CD14-positive monocyte (primary cell): ENCODE data around the gene PLIN1. TPM values are rescaled to one million over a fixed set of nuclear protein-coding genes. Genes with fewer than 3 reads are reported as not detected.

ENCODE experiments used
- DNase-seq, 3 donors: peaks; one replicate each; pipeline ENCODE4 v3.0.0-alpha.2; 2011 to 2022
- H2AFZ ChIP-seq: 2 replicates; pipeline ENCODE4 v1.6.0; 2012; ENCODE audit warnings: mild to moderate bottlenecking, low read depth, low read length, inconsistent platforms; ENCODE audit not compliant: insufficient read depth, poor library complexity, severe bottlenecking
- H3K27ac ChIP-seq, 2 donors: 1 replicate in 1 of 2; 2 replicates in 1 of 2; pipeline ENCODE4 v1.5.1; 2012 to 2013; ENCODE audit warnings: low read length in 2 of 2, control low read depth in 1 of 2, inconsistent platforms in 1 of 2, low read depth in 1 of 2, mild to moderate bottlenecking in 1 of 2
- H3K27me3 ChIP-seq, 2 donors: one replicate each; pipeline versions ENCODE4 v1.6.0 to v1.6.1; 2011 to 2013; ENCODE audit warnings: low read length in 2 of 2; ENCODE audit not compliant: control insufficient read depth in 2 of 2, insufficient read depth in 2 of 2
- H3K36me3 ChIP-seq, 2 donors: replicated peaks in 1 of 2; 1 replicate in 1 of 2; 2 replicates in 1 of 2; pipeline versions ENCODE4 v1.5.1 to v1.6.1; 2012 to 2013; ENCODE audit warnings: low read length in 2 of 2, control low read depth in 1 of 2, inconsistent platforms in 1 of 2, mild to moderate bottlenecking in 1 of 2; ENCODE audit not compliant: insufficient read depth in 2 of 2, control insufficient read depth in 1 of 2
- H3K4me1 ChIP-seq, 2 donors: 1 replicate in 1 of 2; 2 replicates in 1 of 2; pipeline versions ENCODE4 v1.5.1 to v1.6.1; 2012 to 2013; ENCODE audit warnings: low read length in 2 of 2, control low read depth in 1 of 2, inconsistent platforms in 1 of 2, mild to moderate bottlenecking in 1 of 2, moderate library complexity in 1 of 2; ENCODE audit not compliant: insufficient read depth in 2 of 2, control insufficient read depth in 1 of 2
- H3K4me2 ChIP-seq: replicated peaks from 2 replicates; pipeline ENCODE3; 2012; ENCODE audit warnings: low read length, moderate library complexity, mild to moderate bottlenecking; ENCODE audit not compliant: poor library complexity, severe bottlenecking; ENCODE audit errors: extremely low read depth
- H3K4me3 ChIP-seq, 3 experiments: fragments of 200-600 bp in 1 of 3; sonication (generic) in 1 of 3; replicated peaks in 1 of 3; 1 replicate in 2 of 3; 2 replicates in 1 of 3; pipeline ENCODE4 v1.5.1; 2011 to 2013; ENCODE audit warnings: low read length in 3 of 3, mild to moderate bottlenecking in 3 of 3, control low read depth in 2 of 3, low read depth in 2 of 3, inconsistent platforms in 1 of 3, moderate library complexity in 1 of 3
- H3K79me2 ChIP-seq: 2 replicates; pipeline ENCODE4 v1.6.0; 2012; ENCODE audit warnings: mild to moderate bottlenecking, control low read depth, inconsistent platforms, low read length, moderate library complexity; ENCODE audit not compliant: insufficient read depth
- H3K9ac ChIP-seq: 2 replicates; pipeline ENCODE4 v1.6.0; 2017; ENCODE audit warnings: low read length, mild to moderate bottlenecking; ENCODE audit not compliant: insufficient read depth, poor library complexity, severe bottlenecking
- H3K9me3 ChIP-seq, 2 donors: replicated peaks in 1 of 2; 1 replicate in 1 of 2; 2 replicates in 1 of 2; pipeline versions ENCODE4 v1.5.1 to v1.6.1; 2012 to 2013; ENCODE audit warnings: low read length in 2 of 2, control low read depth in 1 of 2; ENCODE audit not compliant: control insufficient read depth in 1 of 2, insufficient read depth in 1 of 2
- H4K20me1 ChIP-seq: 2 replicates; pipeline ENCODE4 v1.6.0; 2012; ENCODE audit warnings: mild to moderate bottlenecking, low read length, control low read depth, moderate library complexity; ENCODE audit not compliant: insufficient read depth
- H3K27ac Mint-ChIP-seq, 7 donors: one replicate each; pipeline ENCODE4 v1.8.0; 2020; ENCODE audit warnings: mild to moderate bottlenecking in 7 of 7, mixed read lengths in 7 of 7, moderate library complexity in 6 of 7, inconsistent platforms in 2 of 7
- H3K27me3 Mint-ChIP-seq, 3 donors: one replicate each; pipeline ENCODE4 v1.8.0; 2021 to 2022; ENCODE audit warnings: low read depth in 3 of 3, mild to moderate bottlenecking in 3 of 3, mixed read lengths in 3 of 3, moderate library complexity in 3 of 3, inconsistent platforms in 1 of 3
- H3K36me3 Mint-ChIP-seq, 2 donors: one replicate each; pipeline ENCODE4 v1.8.0; 2020; ENCODE audit warnings: mixed read lengths in 2 of 2, inconsistent platforms in 1 of 2, mild to moderate bottlenecking in 1 of 2
- H3K4me1 Mint-ChIP-seq: one replicate; pipeline ENCODE4 v1.8.0; 2020; ENCODE audit warnings: mild to moderate bottlenecking, mixed read lengths
- H3K4me3 Mint-ChIP-seq, 2 donors: one replicate each; pipeline ENCODE4 v1.8.0; 2020; ENCODE audit warnings: mild to moderate bottlenecking in 2 of 2, mixed read lengths in 2 of 2, moderate library complexity in 1 of 2
- H3K9me3 Mint-ChIP-seq, 7 donors: one replicate each; pipeline ENCODE4 v1.8.0; 2020 to 2022; ENCODE audit warnings: mixed read lengths in 7 of 7, mild to moderate bottlenecking in 6 of 7, moderate library complexity in 6 of 7, inconsistent platforms in 2 of 7
- CTCF ChIP-seq: fragments of 200-600 bp; IDR thresholded peaks from one replicate; pipeline ENCODE4 v1.8.0; 2022; ENCODE audit warnings: antibody characterized with exemption, mild to moderate bottlenecking
- WGBS: methylation state at CpG from one replicate; pipeline ENCODE4 v1.1.5; 2013; ENCODE audit warnings: missing lambda C conversion rate; ENCODE audit not compliant: insufficient coverage; 5-methylcytosine and 5-hydroxymethylcytosine counted together
- intact Hi-C, 2 donors: fragments of 100-400 bp; cut with micrococcal nuclease; formaldehyde crosslinking; loops; one replicate each; pipeline versions ENCODE4 v1.15.0 to v1.15.1; 2023
- polyA plus RNA-seq, 3 donors: library from polyadenylated mRNA; depleted of rRNA in 1 of 3; unstranded in 2 of 3; stranded (reverse) in 1 of 3; fragments of 300-500 nt in 2 of 3; fragments of >200 nt in 1 of 3; fragmentation: Illumina TruSeq in 2 of 3; gene quantifications; 1 replicate in 2 of 3; 2 replicates in 1 of 3; pipeline ENCODE4 v1.2.3, GENCODE V29; 2012 to 2021

Gene PLIN1
- polyA plus RNA-seq, 3 donors = 0.12 TPM; not detected in 2

- Histone ChIP-seq H4K20me1 (no peaks in the 10 kb centered on the region), H3K36me3 (peaks cover 57 to 62% of the 10 kb centered on the region in 2 donors), H3K4me1 (no peaks in the 10 kb centered on the region), H3K4me2 (no peak overlapping the region), H3K79me2 (no peaks in the 10 kb centered on the region), H3K27me3 (no peaks in the 10 kb centered on the region), H3K27ac (no peak overlapping the region), H3K9me3 (peaks cover 9 to 56% of the 10 kb centered on the region in 2 donors), H2AFZ (no peak overlapping the region), H3K4me3 (no peak overlapping the region), H3K9ac (no peak overlapping the region)
- Mint-ChIP-seq H3K4me3 (no peak overlapping the region), H3K4me1 (no peaks in the 10 kb centered on the region), H3K9me3 (peaks cover 38 to 50% (median 44%) of the 10 kb centered on the region in 7 donors), H3K27me3 (peaks cover 1% of the 10 kb centered on the region in 3 donors), H3K27ac (no peak overlapping the region), H3K36me3 (peaks cover 54 to 67% of the 10 kb centered on the region in 2 donors)
- no peak for TF ChIP-seq CTCF
- WGBS = 95% methylated on average over 14 of the region's 14 CpGs
- intact Hi-C loops = no loop called here
- no peak for DNase-seq
These were observed 48.9 kb downstream of the PLIN1 start for GRCh38 chr15:89630260-89630659.

- Histone ChIP-seq H3K79me2 (no peaks in the 10 kb centered on the region), H3K4me2 (no peak overlapping the region), H4K20me1 (no peaks in the 10 kb centered on the region), H3K36me3 (peaks cover 61 to 67% of the 10 kb centered on the region in 2 donors), H3K4me1 (no peaks in the 10 kb centered on the region), H3K4me3 (no peak overlapping the region), H3K27me3 (no peaks in the 10 kb centered on the region), H2AFZ (no peak overlapping the region), H3K27ac (no peak overlapping the region), H3K9ac (no peak overlapping the region), H3K9me3 (peaks cover 9 to 56% of the 10 kb centered on the region in 2 donors)
- intact Hi-C loops = no loop called here
- WGBS = 90% methylated on average over 4 of the region's 5 CpGs
- Mint-ChIP-seq H3K36me3 (peaks cover 59 to 71% of the 10 kb centered on the region in 2 donors), H3K27me3 (peaks cover 1% of the 10 kb centered on the region in 3 donors), H3K4me3 (no peak overlapping the region), H3K9me3 (peaks cover 36 to 46% (median 40%) of the 10 kb centered on the region in 7 donors), H3K27ac (peak overlapping the region in 1 of 7 donors; percentile 38), H3K4me1 (no peaks in the 10 kb centered on the region)
- no peak for TF ChIP-seq CTCF
- DNase-seq = no peak
These were observed 49.3 kb downstream of the PLIN1 start for GRCh38 chr15:89629829-89630228.
